HG02981 (cell line): ENCODE data around the gene OIP5.
"Not testable (repeated sequence)": the region's sequence is repeated elsewhere in the genome, so short reads cannot be mapped to it uniquely, and the experiment has no call there.

ENCODE experiments used
- ATAC-seq: cut with Tn5 transposase; IDR thresholded peaks from one replicate; pipeline ENCODE4 v1.9.1; 2021; ENCODE audit warnings: mild to moderate bottlenecking, moderate library complexity; ENCODE audit not compliant: unreplicated experiment

OIP5 gene

DNA sequence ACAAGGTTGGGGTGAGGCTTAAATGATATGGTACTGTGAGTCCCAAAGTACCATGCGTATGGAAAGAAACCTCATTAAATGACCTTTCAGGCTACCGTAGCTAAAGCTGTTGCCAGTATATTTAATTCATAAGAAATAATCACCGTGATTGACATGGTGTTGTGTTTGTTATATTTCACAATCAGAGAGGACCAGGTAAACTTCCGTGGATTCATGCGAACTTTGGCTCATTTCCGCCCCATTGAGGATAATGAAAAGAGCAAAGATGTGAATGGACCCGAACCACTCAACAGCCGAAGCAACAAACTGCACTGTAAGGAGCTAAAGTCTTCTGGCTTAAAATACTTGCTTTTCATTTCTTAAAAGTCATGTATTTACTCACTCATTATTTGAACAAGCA, 69.8 kb downstream of the OIP5 start:
- no peak for ATAC-seq

DNA sequence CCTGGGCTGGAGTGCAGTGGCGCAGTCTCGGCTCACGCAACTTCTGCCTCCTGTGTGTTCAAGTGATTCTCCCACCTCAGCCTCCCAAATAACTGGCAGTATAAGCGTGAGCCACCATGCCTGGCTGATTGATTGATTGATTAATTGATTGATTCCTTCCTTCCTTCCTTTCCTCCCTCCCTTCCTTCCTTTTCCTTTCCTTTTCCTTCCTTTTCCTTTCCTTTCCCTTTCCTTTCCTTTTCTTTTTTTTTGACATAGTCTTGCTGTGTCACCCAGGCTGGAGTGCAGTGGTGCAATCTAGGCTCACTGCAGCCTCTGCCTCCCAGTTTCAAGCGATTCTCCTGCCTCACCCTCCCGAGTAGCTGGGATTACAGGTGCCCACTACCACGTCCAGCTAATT, 71.5 kb downstream of the OIP5 start:
- not testable (repeated sequence) for ATAC-seq

DNA sequence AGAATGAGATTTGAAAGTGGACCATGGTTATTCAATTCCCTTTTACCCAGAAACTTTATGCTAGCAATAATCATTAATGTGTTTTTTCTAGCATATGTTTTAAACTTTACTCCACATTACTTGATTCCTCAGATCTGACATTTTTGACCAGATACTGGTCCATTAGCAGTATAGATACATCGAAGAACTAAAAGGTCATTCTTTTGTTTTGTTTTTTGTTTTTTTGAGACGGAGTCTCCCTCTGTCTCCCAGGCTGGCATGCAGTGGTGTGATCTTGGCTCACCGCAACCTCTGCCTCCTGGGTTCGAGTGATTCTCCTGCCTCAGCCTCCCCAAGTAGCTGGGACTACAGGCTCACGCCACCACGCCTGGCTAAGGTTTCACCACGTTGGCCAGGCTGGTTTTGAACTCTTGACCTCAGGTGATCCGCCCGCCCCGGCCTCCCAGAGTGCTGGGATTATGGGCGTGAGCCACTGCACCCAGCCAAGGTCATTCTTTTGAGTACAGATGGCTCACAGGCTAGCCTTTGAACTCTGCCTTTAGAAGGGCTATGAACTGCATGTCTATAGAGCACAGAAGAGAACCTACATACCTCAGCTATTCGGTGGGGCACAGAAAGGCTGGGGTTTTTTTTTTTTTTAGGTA, 72.7 kb downstream of the OIP5 start:
- ATAC-seq, result no peak
